Osteocyte (in vitro differentiated cells): Measurements from ENCODE around the gene DCUN1D3. TPM values are rescaled to one million over a fixed set of nuclear protein-coding genes. Genes with fewer than 3 reads are reported as not detected.
"Not testable (repeated sequence)": the region's sequence is repeated elsewhere in the genome, so short reads cannot be mapped to it uniquely, and the experiment has no call there.

Source experiments
- DNase-seq: peaks from one replicate; pipeline ENCODE4 v3.0.0; 2021; ENCODE audit warnings: mixed read lengths; ENCODE audit not compliant: unreplicated experiment; ENCODE audit errors: extremely low spot score
- H3K27ac Mint-ChIP-seq: one replicate; pipeline ENCODE4 v1.8.0; 2021; ENCODE audit warnings: mild to moderate bottlenecking, mixed read lengths; ENCODE audit not compliant: unreplicated experiment
- H3K27me3 Mint-ChIP-seq: one replicate; pipeline ENCODE4 v1.8.0; 2021; ENCODE audit warnings: mixed read lengths; ENCODE audit not compliant: unreplicated experiment
- H3K36me3 Mint-ChIP-seq: one replicate; pipeline ENCODE4 v1.8.0; 2021; ENCODE audit warnings: mixed read lengths; ENCODE audit not compliant: unreplicated experiment
- H3K4me1 Mint-ChIP-seq: one replicate; pipeline ENCODE4 v1.8.0; 2021; ENCODE audit warnings: mixed read lengths; ENCODE audit not compliant: unreplicated experiment
- H3K4me3 Mint-ChIP-seq: one replicate; pipeline ENCODE4 v1.8.0; 2021; ENCODE audit warnings: mild to moderate bottlenecking, moderate library complexity, mixed read lengths; ENCODE audit not compliant: unreplicated experiment
- H3K9me3 Mint-ChIP-seq: one replicate; pipeline ENCODE4 v1.8.0; 2021; ENCODE audit warnings: mixed read lengths; ENCODE audit not compliant: unreplicated experiment
- total RNA-seq: library from RNA; stranded (reverse); gene quantifications from 2 replicates; pipeline ENCODE4 v1.2.1, GENCODE V29; 2021
- TF ChIP-seq, protein P1 (sequence below): fragments of 200-600 bp; sonication (generic); IDR thresholded peaks from 2 replicates; pipeline ENCODE4 v1.5.0; 2021; ENCODE audit warnings: antibody characterized with exemption, mild to moderate bottlenecking, moderate library complexity

The DCUN1D3 gene
- total RNA-seq, 1 donor from 2014 or later = 19.3 TPM

DNA sequence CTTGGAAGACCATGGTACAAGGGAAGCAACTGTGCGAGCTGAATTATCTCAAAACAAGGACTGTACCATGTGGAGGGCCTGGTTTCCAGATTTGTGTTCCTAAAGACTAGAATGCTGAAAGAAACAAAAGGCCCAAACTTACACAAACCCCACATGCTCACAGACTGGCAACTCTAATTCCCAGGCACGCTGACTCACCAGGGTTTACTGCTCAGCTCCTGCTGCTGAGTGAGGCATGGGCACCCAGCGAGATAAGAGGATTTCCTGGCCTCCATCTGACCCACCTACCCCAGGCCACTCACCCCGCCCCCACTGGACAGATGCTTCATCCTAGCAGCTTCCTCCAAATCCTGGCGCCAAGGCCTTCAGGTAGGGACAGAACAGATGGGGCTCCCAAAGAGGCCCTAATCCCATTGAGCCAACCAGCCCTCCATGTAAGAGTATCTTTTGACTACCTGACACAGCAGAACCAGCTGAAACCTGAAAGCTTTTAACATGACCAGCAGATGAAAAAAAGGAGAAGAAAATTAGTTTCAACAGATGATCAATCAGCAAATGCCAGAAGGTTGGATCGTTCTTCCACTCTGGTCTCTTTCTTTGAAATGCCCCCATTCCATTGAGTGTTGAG, 33.9 kb downstream of the DCUN1D3 start:
- Mint-ChIP-seq H3K36me3 (peaks cover 9% of the 10 kb centered on the region), H3K27me3 (no peaks in the 10 kb centered on the region), H3K4me3 (no peak overlapping the region), H3K27ac (peak overlapping the region; percentile 92), H3K4me1 (peaks cover 56% of the 10 kb centered on the region), H3K9me3 (no peaks in the 10 kb centered on the region)
- TF ChIP-seq, protein P1, sequence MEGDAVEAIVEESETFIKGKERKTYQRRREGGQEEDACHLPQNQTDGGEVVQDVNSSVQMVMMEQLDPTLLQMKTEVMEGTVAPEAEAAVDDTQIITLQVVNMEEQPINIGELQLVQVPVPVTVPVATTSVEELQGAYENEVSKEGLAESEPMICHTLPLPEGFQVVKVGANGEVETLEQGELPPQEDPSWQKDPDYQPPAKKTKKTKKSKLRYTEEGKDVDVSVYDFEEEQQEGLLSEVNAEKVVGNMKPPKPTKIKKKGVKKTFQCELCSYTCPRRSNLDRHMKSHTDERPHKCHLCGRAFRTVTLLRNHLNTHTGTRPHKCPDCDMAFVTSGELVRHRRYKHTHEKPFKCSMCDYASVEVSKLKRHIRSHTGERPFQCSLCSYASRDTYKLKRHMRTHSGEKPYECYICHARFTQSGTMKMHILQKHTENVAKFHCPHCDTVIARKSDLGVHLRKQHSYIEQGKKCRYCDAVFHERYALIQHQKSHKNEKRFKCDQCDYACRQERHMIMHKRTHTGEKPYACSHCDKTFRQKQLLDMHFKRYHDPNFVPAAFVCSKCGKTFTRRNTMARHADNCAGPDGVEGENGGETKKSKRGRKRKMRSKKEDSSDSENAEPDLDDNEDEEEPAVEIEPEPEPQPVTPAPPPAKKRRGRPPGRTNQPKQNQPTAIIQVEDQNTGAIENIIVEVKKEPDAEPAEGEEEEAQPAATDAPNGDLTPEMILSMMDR = no peak
- DNase-seq = no peak

DNA sequence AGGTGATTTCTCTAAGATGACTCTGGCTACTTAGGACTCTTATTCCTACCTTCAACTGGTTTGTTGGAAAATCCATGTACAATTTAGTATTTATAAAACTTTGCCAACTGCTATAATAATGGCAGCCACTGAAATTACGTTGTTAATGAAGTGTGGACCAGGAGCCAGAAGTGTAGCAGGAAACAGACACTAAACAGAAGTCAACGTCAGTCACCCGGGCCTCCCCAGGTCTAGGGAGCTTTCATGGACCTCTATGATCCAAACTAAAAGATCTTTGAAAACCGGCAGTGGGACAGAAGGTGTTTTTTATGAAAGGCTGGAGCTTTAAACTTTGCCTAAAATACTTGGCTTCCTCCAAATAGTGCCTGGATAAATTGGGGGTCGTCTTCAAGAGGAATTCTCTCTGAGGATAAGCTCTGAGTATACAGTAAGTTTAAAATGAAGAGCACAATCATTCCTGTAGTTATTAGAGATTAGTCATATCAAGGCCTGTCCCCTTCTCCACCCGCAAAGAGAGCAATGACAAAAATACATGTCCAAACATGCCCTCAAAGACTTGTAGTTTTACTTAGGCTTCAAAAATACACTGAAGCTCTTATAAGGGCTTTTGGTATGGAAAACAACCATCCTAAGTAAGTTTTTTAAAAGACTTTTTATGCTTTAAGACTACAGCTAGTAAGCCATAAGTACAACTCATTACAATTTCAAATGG, 34.6 kb downstream of the DCUN1D3 start:
- TF ChIP-seq, protein P1 = no peak
- Mint-ChIP-seq H3K4me1 (peaks cover 50% of the 10 kb centered on the region), H3K27ac (peak overlapping the region; percentile 92), H3K9me3 (no peaks in the 10 kb centered on the region), H3K36me3 (peaks cover 8% of the 10 kb centered on the region), H3K27me3 (no peaks in the 10 kb centered on the region), H3K4me3 (peak overlapping the region; percentile 15)
- no peak for DNase-seq

DNA sequence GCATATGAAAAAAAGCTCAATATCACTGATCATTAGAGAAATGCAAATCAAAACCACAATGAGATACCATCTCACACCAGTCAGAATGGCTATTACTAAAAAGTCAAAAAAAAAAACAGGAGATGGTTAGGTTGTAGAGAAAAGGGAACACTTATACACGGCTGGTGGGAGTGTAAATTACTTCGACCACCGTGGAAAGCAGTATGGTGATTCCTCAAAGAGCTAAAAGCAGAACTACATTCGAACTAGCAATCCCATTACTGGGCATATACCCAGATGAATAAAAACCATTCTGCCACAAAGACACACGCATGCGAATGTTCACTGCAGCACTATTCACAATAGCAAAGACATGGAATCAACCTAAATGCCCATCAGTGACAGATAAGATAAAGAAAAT, 35.8 kb downstream of the DCUN1D3 start:
- not testable (repeated sequence) for H3K4me3 Mint-ChIP-seq, H3K9me3 Mint-ChIP-seq, H3K27me3 Mint-ChIP-seq, DNase-seq
- Mint-ChIP-seq H3K4me1 (peaks cover 45% of the 10 kb centered on the region), H3K36me3 (peaks cover 18% of the 10 kb centered on the region), H3K27ac (peak overlapping the region; percentile 61)

DNA sequence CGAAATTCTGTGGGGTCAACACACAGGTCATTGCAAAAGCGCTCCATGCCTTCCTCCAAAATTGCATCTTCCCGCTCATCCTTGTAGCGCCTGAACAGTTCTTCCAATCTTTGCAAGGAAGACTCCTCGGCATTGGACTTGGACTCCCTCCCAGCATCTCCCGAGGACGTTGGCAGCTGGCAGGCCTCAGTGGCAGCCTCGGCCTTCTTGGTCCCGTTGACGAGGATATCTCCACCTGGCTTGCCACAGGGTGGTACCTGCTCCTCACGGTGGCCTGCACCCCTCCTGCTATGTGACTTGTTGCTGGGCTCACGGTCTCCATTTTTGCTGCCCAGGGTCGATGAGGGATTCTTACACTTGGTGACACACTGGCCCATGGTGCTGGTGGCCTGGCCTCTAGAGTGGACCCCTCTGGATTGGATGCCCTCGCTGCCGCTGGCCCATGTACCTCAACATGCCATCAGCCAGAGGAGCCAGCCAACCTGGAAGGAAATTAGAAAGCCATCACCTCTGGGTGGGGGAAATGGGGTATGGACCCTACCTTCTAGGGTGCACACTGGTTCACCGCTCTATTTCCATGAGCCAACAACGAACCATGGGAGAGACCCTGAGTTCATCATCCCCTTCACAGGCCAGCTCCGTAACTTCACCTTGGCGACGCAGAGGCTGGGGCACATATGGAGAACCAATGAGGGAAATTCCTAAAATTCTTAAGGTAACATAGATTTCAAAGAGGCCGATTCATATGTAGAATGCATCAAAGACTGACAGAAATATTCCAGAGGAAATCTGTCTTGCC, 37.8 kb downstream of the DCUN1D3 start:
- no peak overlapping the region for H3K4me3 Mint-ChIP-seq
- H3K9me3 Mint-ChIP-seq = no peaks in the 10 kb centered on the region
- no peak for DNase-seq
- H3K4me1 Mint-ChIP-seq = peaks cover 31% of the 10 kb centered on the region
- no peak overlapping the region for H3K27ac Mint-ChIP-seq
- peaks cover 20% of the 10 kb centered on the region for H3K36me3 Mint-ChIP-seq
- TF ChIP-seq, protein P1 = no peak
- H3K27me3 Mint-ChIP-seq = no peaks in the 10 kb centered on the region

DNA sequence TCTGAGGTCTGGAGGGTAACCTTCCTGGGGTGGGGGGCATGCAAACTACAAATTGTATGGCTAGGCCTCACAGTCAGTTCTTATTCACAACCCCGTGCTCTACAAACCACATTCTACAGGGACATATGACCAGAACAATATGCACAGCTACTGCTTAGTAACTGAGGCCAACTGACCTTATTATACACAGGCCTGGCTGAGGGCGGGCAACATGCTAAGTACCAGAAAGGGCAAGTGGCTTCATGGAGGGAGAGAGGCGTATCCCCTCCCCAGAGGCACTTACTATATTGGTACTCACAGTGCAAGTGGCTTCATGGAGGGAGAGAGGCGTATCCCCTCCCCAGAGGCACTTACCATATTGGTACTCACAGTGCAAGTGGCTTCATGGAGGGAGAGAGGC, 39.2 kb downstream of the DCUN1D3 start:
- H3K4me3 Mint-ChIP-seq, H3K9me3 Mint-ChIP-seq, H3K27me3 Mint-ChIP-seq, DNase-seq, H3K27ac Mint-ChIP-seq: not testable (repeated sequence)
- peaks cover 22% of the 10 kb centered on the region for H3K36me3 Mint-ChIP-seq
- peaks cover 19% of the 10 kb centered on the region for H3K4me1 Mint-ChIP-seq

DNA sequence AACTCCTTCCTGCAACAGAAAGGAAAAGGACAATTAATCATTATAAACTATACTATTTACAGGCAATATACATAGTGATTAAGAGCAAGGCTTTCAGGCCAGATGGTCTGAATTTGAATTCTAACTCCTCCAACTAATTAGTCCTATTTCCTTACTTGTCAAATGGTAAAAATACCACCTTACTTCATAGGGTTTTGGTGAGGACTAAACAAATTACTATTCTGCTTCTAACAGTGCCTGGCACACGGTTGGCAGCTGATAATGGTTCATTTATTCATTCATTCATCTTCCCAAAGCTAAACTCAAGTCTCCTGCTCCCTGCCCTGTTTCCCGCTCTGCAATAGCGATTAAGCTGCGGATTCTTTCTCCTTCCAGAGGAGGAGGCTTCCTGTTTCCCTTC, 39.8 kb downstream of the DCUN1D3 start:
- Mint-ChIP-seq H3K27me3 (no peaks in the 10 kb centered on the region), H3K9me3 (no peaks in the 10 kb centered on the region), H3K4me3 (no peak overlapping the region), H3K4me1 (peaks cover 13% of the 10 kb centered on the region), H3K27ac (no peak overlapping the region), H3K36me3 (peaks cover 24% of the 10 kb centered on the region)
- no peak for DNase-seq
- TF ChIP-seq, protein P1 = no peak
